Measurements from ENCODE around the gene CD99. TPM values are rescaled to one million over a fixed set of nuclear protein-coding genes. Genes with fewer than 3 reads are reported as not detected.
"Not testable (repeated sequence)": the region's sequence is repeated elsewhere in the genome, so short reads cannot be mapped to it uniquely, and the experiment has no call there.

CD99 gene
- total RNA-seq, 1 donor: 455 TPM

- no peak overlapping the region for H3K4me3 ChIP-seq (ENCODE audit: insufficient read depth, low read length)
- H3K27me3 ChIP-seq (ENCODE audit: insufficient read depth, low read length): no peaks in the 10 kb centered on the region
- H2AFZ ChIP-seq (ENCODE audit: low read length): no peak overlapping the region
- peaks cover 14% of the 10 kb centered on the region for H3K4me1 ChIP-seq (ENCODE audit: insufficient read depth, low read length)
- no peak for TF ChIP-seq CTCF (IDR thresholded peaks at IDR 0.05; ENCODE audit: extremely low read depth, low read depth, low read length)
- no peaks in the 10 kb centered on the region for H4K20me1 ChIP-seq (ENCODE audit: insufficient read depth, low read length)
- H3K36me3 ChIP-seq (ENCODE audit: insufficient read depth, low read length): peaks cover 1% of the 10 kb centered on the region
- no peak for DNase-seq (ENCODE audit: insufficient read length, low spot score, missing footprints)
- no peak overlapping the region for H3K27ac ChIP-seq (ENCODE audit: low read depth, low read length)
- H3K79me2 ChIP-seq (ENCODE audit: insufficient read depth, low read length): no peaks in the 10 kb centered on the region
- H3K4me2 ChIP-seq (ENCODE audit: insufficient read depth, low read length): no peak overlapping the region
- H3K9me3 ChIP-seq (ENCODE audit: low read depth, low read length): no peaks in the 10 kb centered on the region
Observed at GRCh38 chrX:2748815-2749188, 57.7 kb downstream of the CD99 start.

GRCh38 chrX:2751291-2751690, 60.2 kb downstream of the CD99 start:
- Histone ChIP-seq H3K4me1 (ENCODE audit: insufficient read depth, low read length) (peaks cover 8% of the 10 kb centered on the region), H3K79me2 (ENCODE audit: insufficient read depth, low read length) (no peaks in the 10 kb centered on the region), H3K4me2 (ENCODE audit: insufficient read depth, low read length) (no peak overlapping the region), H3K36me3 (ENCODE audit: insufficient read depth, low read length) (no peaks in the 10 kb centered on the region), H3K27me3 (ENCODE audit: insufficient read depth, low read length) (no peaks in the 10 kb centered on the region), H3K9me3 (ENCODE audit: low read depth, low read length) (no peaks in the 10 kb centered on the region), H4K20me1 (ENCODE audit: insufficient read depth, low read length) (no peaks in the 10 kb centered on the region), H3K4me3 (ENCODE audit: insufficient read depth, low read length) (no peak overlapping the region), H3K27ac (ENCODE audit: low read depth, low read length) (no peak overlapping the region), H2AFZ (ENCODE audit: low read length) (no peak overlapping the region)
- no peak for TF ChIP-seq CTCF (IDR thresholded peaks at IDR 0.05; ENCODE audit: extremely low read depth, low read depth, low read length)
- no peak for DNase-seq (ENCODE audit: insufficient read length, low spot score, missing footprints)

- H3K79me2 ChIP-seq (ENCODE audit: insufficient read depth, low read length); H4K20me1 ChIP-seq (ENCODE audit: insufficient read depth, low read length); H3K27me3 ChIP-seq (ENCODE audit: insufficient read depth, low read length); H3K27ac ChIP-seq (ENCODE audit: low read depth, low read length); H2AFZ ChIP-seq (ENCODE audit: low read length); H3K36me3 ChIP-seq (ENCODE audit: insufficient read depth, low read length); H3K4me1 ChIP-seq (ENCODE audit: insufficient read depth, low read length); H3K4me3 ChIP-seq (ENCODE audit: insufficient read depth, low read length); DNase-seq (ENCODE audit: insufficient read length, low spot score, missing footprints); H3K9me3 ChIP-seq (ENCODE audit: low read depth, low read length): not testable (repeated sequence)
- H3K4me2 ChIP-seq (ENCODE audit: insufficient read depth, low read length): peak within 1 kb of the TSS; percentile 43
Observed at GRCh38 chrX:2751874-2752300, 60.8 kb downstream of the CD99 start, which contains the start of gene XG. Gene XG (plus strand): TSS chrX:2752040. CDS start chrX:2752275, 235 bp downstream.

- H3K27me3 ChIP-seq (ENCODE audit: insufficient read depth, low read length); H3K9me3 ChIP-seq (ENCODE audit: low read depth, low read length); H3K27ac ChIP-seq (ENCODE audit: low read depth, low read length); H2AFZ ChIP-seq (ENCODE audit: low read length); H3K4me3 ChIP-seq (ENCODE audit: insufficient read depth, low read length); H3K79me2 ChIP-seq (ENCODE audit: insufficient read depth, low read length); H3K36me3 ChIP-seq (ENCODE audit: insufficient read depth, low read length); H4K20me1 ChIP-seq (ENCODE audit: insufficient read depth, low read length); DNase-seq (ENCODE audit: insufficient read length, low spot score, missing footprints); H3K4me1 ChIP-seq (ENCODE audit: insufficient read depth, low read length): not testable (repeated sequence)
- H3K4me2 ChIP-seq (ENCODE audit: insufficient read depth, low read length): peak overlapping the region; percentile 43
Observed at GRCh38 chrX:2752441-2752840, 61.3 kb downstream of the CD99 start.

- H3K4me1 ChIP-seq (ENCODE audit: insufficient read depth, low read length); H3K79me2 ChIP-seq (ENCODE audit: insufficient read depth, low read length); H4K20me1 ChIP-seq (ENCODE audit: insufficient read depth, low read length); H3K4me3 ChIP-seq (ENCODE audit: insufficient read depth, low read length); H3K27me3 ChIP-seq (ENCODE audit: insufficient read depth, low read length); H3K9me3 ChIP-seq (ENCODE audit: low read depth, low read length); H3K27ac ChIP-seq (ENCODE audit: low read depth, low read length); H2AFZ ChIP-seq (ENCODE audit: low read length); H3K4me2 ChIP-seq (ENCODE audit: insufficient read depth, low read length); DNase-seq (ENCODE audit: insufficient read length, low spot score, missing footprints); H3K36me3 ChIP-seq (ENCODE audit: insufficient read depth, low read length): not testable (repeated sequence)
Observed at GRCh38 chrX:2755163-2755715, 64.1 kb downstream of the CD99 start.

Measured in osteoblast (primary cell).